IMR-90 (cell line): ENCODE measurements around the gene IPO13. TPM values are rescaled to one million over a fixed set of nuclear protein-coding genes. Genes with fewer than 3 reads are reported as not detected.
A peak's percentile ranks its signal among the peaks of the same experiment; 100 is the strongest.

Source experiments
- ATAC-seq: fragments of 200-7000 bp; cut with Tn5 transposase; 2 replicates; pipeline ENCODE4 v1.9.1; 2020; ENCODE audit warnings: low read depth, mild to moderate bottlenecking, moderate library complexity
- BruUV-seq: library from RNA; stranded (reverse); fragments of 400-500 nt; replicated peaks from 2 replicates; lab custom pipeline; 2021; lab: Mats Ljungman, UMichigan
- CTCF ChIA-PET: fragments of 300-600 bp; formaldehyde crosslinking; extraction: SDS; loops from one replicate; lab custom pipeline; 2021; ENCODE audit warnings: antibody characterized with exemption; lab: Yijun Ruan, JAX
- POLR2A ChIA-PET: fragments of 300-600 bp; sonication (Branson Sonifier 250); formaldehyde crosslinking; loops from one replicate; lab custom pipeline; 2022; ENCODE audit warnings: antibody characterized with exemption; ENCODE audit not compliant: unreplicated experiment; lab: Charles Lee
- DNase-seq: peaks from one replicate; pipeline ENCODE4 v3.0.0; 2013
- H2AFZ ChIP-seq: replicated peaks from 2 replicates; pipeline ENCODE3; 2013; ENCODE audit warnings: low read length, mild to moderate bottlenecking; ENCODE audit not compliant: poor library complexity
- H2AK5ac ChIP-seq: 2 replicates; pipeline ENCODE4 v1.6.1; 2013; ENCODE audit warnings: low read depth, low read length, inconsistent platforms
- H2AK9ac ChIP-seq: replicated peaks from 2 replicates; pipeline ENCODE3; 2013; ENCODE audit warnings: mild to moderate bottlenecking, low read depth, low read length, moderate library complexity; ENCODE audit not compliant: poor library complexity
- H2BK120ac ChIP-seq: 2 replicates; pipeline ENCODE4 v1.6.1; 2013; ENCODE audit warnings: low read depth, low read length, inconsistent platforms
- H2BK15ac ChIP-seq: 3 replicates; pipeline ENCODE4 v1.6.1; 2013; ENCODE audit warnings: low read depth, low read length, inconsistent platforms
- H2BK20ac ChIP-seq: 2 replicates; pipeline ENCODE4 v1.6.1; 2013; ENCODE audit warnings: low read depth, mild to moderate bottlenecking, inconsistent platforms, low read length, moderate library complexity
- H2BK5ac ChIP-seq: 2 replicates; pipeline ENCODE4 v1.6.1; 2013; ENCODE audit warnings: mild to moderate bottlenecking, low read depth, low read length, inconsistent platforms; ENCODE audit not compliant: poor library complexity, severe bottlenecking
- H3K14ac ChIP-seq: replicated peaks from 2 replicates; pipeline ENCODE4 v1.6.1; 2013; ENCODE audit warnings: low read depth, low read length, inconsistent platforms
- H3K18ac ChIP-seq: 2 replicates; pipeline ENCODE4 v1.6.1; 2013; ENCODE audit warnings: low read depth, low read length, control low read depth
- H3K23ac ChIP-seq: 2 replicates; pipeline ENCODE4 v1.6.1; 2013; ENCODE audit warnings: low read depth, low read length, inconsistent platforms
- H3K27ac ChIP-seq: 2 replicates; pipeline ENCODE4 v1.5.1; 2013; ENCODE audit warnings: mild to moderate bottlenecking, control low read depth, low read length; ENCODE audit not compliant: insufficient read depth
- H3K27me3 ChIP-seq: 2 replicates; pipeline ENCODE4 v1.6.1; 2013; ENCODE audit warnings: low read length; ENCODE audit not compliant: control insufficient read depth, insufficient read depth
- H3K36me3 ChIP-seq: 2 replicates; pipeline ENCODE4 v1.6.1; 2013; ENCODE audit warnings: low read length, mixed read lengths; ENCODE audit not compliant: control insufficient read depth, insufficient read depth
- H3K4ac ChIP-seq: 2 replicates; pipeline ENCODE4 v1.6.1; 2013; ENCODE audit warnings: low read depth, low read length, inconsistent platforms
- H3K4me1 ChIP-seq: 2 replicates; pipeline ENCODE4 v1.6.1; 2013; ENCODE audit warnings: low read length, mixed read lengths; ENCODE audit not compliant: control insufficient read depth, insufficient read depth
- H3K4me2 ChIP-seq: 2 replicates; pipeline ENCODE4 v1.6.1; 2013; ENCODE audit warnings: low read depth, mild to moderate bottlenecking, control low read depth, low read length, moderate library complexity
- H3K4me3 ChIP-seq: 2 replicates; pipeline ENCODE4 v1.5.1; 2013; ENCODE audit warnings: low read depth, mild to moderate bottlenecking, control low read depth, low read length, moderate library complexity; ENCODE audit not compliant: insufficient read depth
- H3K56ac ChIP-seq: 2 replicates; pipeline ENCODE4 v1.6.1; 2013; ENCODE audit warnings: low read length, inconsistent platforms; ENCODE audit not compliant: insufficient read depth; ENCODE audit errors: extremely low read depth
- H3K79me1 ChIP-seq, 2 experiments: 2 replicates each; pipeline ENCODE4 v1.6.1; 2013; ENCODE audit warnings: low read length in 2 of 2, inconsistent platforms in 1 of 2, low read depth in 1 of 2
- H3K9ac ChIP-seq: 2 replicates; pipeline ENCODE4 v1.6.1; 2013; ENCODE audit warnings: low read depth, low read length, control low read depth
- H3K9me1 ChIP-seq: 2 replicates; pipeline ENCODE4 v1.6.1; 2013; ENCODE audit warnings: low read length, inconsistent platforms; ENCODE audit not compliant: insufficient read depth
- H3K9me3 ChIP-seq: 2 replicates; pipeline ENCODE4 v1.6.1; 2013; ENCODE audit warnings: low read length; ENCODE audit not compliant: control insufficient read depth, insufficient read depth
- H4K20me1 ChIP-seq: 2 replicates; pipeline ENCODE4 v1.6.1; 2013; ENCODE audit warnings: low read length, inconsistent platforms; ENCODE audit not compliant: insufficient read depth
- H4K5ac ChIP-seq: 2 replicates; pipeline ENCODE4 v1.6.1; 2013; ENCODE audit warnings: mild to moderate bottlenecking, low read depth, low read length, control low read depth
- H4K8ac ChIP-seq, 2 experiments: 2 replicates each; pipeline ENCODE4 v1.6.1; 2013; ENCODE audit warnings: low read depth in 2 of 2, low read length in 2 of 2, control low read depth in 1 of 2, inconsistent platforms in 1 of 2
- H4K91ac ChIP-seq: 2 replicates; pipeline ENCODE4 v1.6.1; 2013; ENCODE audit warnings: low read depth, low read length, inconsistent platforms; ENCODE audit not compliant: insufficient read depth
- CEBPB ChIP-seq: IDR thresholded peaks from 2 replicates; pipeline ENCODE4 v1.6.1; 2012; ENCODE audit warnings: low read depth, low read length, improper control_type of control experiment
- CHD1 ChIP-seq: IDR thresholded peaks from 2 replicates; pipeline ENCODE4 v1.6.1; 2012; ENCODE audit warnings: low read depth, low read length, improper control_type of control experiment
- ELK1 ChIP-seq: fragments of 150-350 bp; IDR thresholded peaks from 2 replicates; pipeline ENCODE4 v1.6.1; 2016; ENCODE audit warnings: low read depth, mild to moderate bottlenecking, low read length, moderate library complexity, borderline replicate concordance
- WGBS, 2 experiments: methylation state at CpG; one replicate each; pipeline versions ENCODE4 v1.1.5 to v1.1.7; 2013; ENCODE audit warnings: missing lambda C conversion rate in 2 of 2; ENCODE audit not compliant: insufficient read length in 1 of 2; ENCODE audit errors: extremely low coverage in 2 of 2; 5-methylcytosine and 5-hydroxymethylcytosine counted together
- dilution Hi-C: fragments of 300-500 bp; cut with HindIII; formaldehyde crosslinking; loops from one replicate; pipeline ENCODE4 v1.14.3; 2018; ENCODE audit warnings: low sequenced_read_pairs; ENCODE audit not compliant: unreplicated experiment
- in situ Hi-C: fragments of 300-500 bp; cut with MboI; formaldehyde crosslinking; loops from 3 replicates; pipeline ENCODE4 v1.14.3; 2019; ENCODE audit warnings: low sequenced_read_pairs, inconsistent platforms, mixed read lengths
- intact Hi-C: fragments of 100-400 bp; cut with micrococcal nuclease; formaldehyde crosslinking; loops from 2 replicates; pipeline ENCODE4 v1.10.0; 2022
- polyA plus RNA-seq, 3 experiments: library from polyadenylated mRNA; depleted of rRNA; stranded (reverse); fragments of >200 nt; gene quantifications; 2 replicates each; pipeline ENCODE4 v1.2.3, GENCODE V29; 2012; ENCODE audit warnings: low replicate concordance in 1 of 3
- total RNA-seq: library from RNA; depleted of rRNA; stranded (reverse); fragments of >200 nt; gene quantifications from 2 replicates; pipeline ENCODE4 v1.2.3, GENCODE V29; 2012

IPO13 gene
- total and polyA plus RNA-seq, 2 of the 4 experiments (the other 2 are of a cell fraction): 15.2 to 18.7 TPM

GRCh38 chr1:43982808-43983207, 36.1 kb downstream of the IPO13 start:
- intact Hi-C loops: no loop called here
- ChIA-PET CTCF (no interaction called here), POLR2A (no interaction called here)
- Histone ChIP-seq H4K8ac (no peak overlapping the region), H3K4ac (no peak overlapping the region), H3K9me1 (peaks cover 42% of the 10 kb centered on the region), H3K56ac (no peak overlapping the region), H3K14ac (no peak overlapping the region), H2BK120ac (no peak overlapping the region), H2BK5ac (no peak overlapping the region), H3K79me1 (peaks cover 31 to 67% of the 10 kb centered on the region in 2 experiments), H4K91ac (no peak overlapping the region), H4K5ac (no peak overlapping the region), H3K27me3 (no peaks in the 10 kb centered on the region), H3K9ac (no peak overlapping the region), H2AFZ (no peak overlapping the region), H3K9me3 (no peaks in the 10 kb centered on the region), H2AK9ac (no peak overlapping the region), H4K20me1 (peaks cover 45% of the 10 kb centered on the region), H2AK5ac (no peak overlapping the region), H3K23ac (0 out of 2 replicates have a peak overlapping the region, but pooled peaks have one; percentile 26), H3K4me2 (no peak overlapping the region), H2BK15ac (no peak overlapping the region), H3K36me3 (peaks cover 40% of the 10 kb centered on the region), H3K18ac (no peak overlapping the region), H3K27ac (no peak overlapping the region), H2BK20ac (no peak overlapping the region), H3K4me1 (peaks cover 28% of the 10 kb centered on the region), H3K4me3 (no peak overlapping the region)
- DNase-seq (no peak), ATAC-seq (no peak)
- 94% methylated on average over 7 of the region's 15 CpGs; no CpG with 5 or more reads in 1 of the 2 experiments for WGBS, 2 experiments
- BruUV-seq: no TSS peak
- dilution Hi-C loops: no loop called here
- TF ChIP-seq CHD1 (no peak), ELK1 (no peak), CEBPB (0 out of 2 replicates have a peak, but pooled peaks have one; percentile 25)
- in situ Hi-C loops: no loop called here
